Endothelial cell of umbilical vein (primary cell): ENCODE data around the gene SLC25A21. TPM values are rescaled to one million over a fixed set of nuclear protein-coding genes. Genes with fewer than 3 reads are reported as not detected.

ENCODE experiments used
- BruUV-seq: library from RNA; stranded (reverse); fragments of 400-500 nt; replicated peaks from 2 replicates; lab custom pipeline; 2021; lab: Mats Ljungman, UMichigan
- CTCF ChIA-PET: fragments of 300-600, 350-600 bp; sonication (Branson Sonifier 250); formaldehyde crosslinking; loops from one replicate; lab custom pipeline; 2021; ENCODE audit warnings: antibody characterized with exemption, inconsistent platforms; lab: Charles Lee
- POLR2A ChIA-PET: fragments of 300-600, 350-600 bp; sonication (Branson Sonifier 250); formaldehyde crosslinking; loops from one replicate; lab custom pipeline; 2021; ENCODE audit warnings: antibody characterized with exemption, inconsistent platforms; lab: Charles Lee
- DNase-seq: peaks from one replicate; pipeline ENCODE4 v3.0.0-alpha.2; 2011; ENCODE audit warnings: low read depth, low spot score
- FAIRE-seq: peaks from 2 replicates; lab custom pipeline; 2011; peaks lifted over from hg19 to GRCh38; lab: Jason Lieb, UNC
- H2AFZ ChIP-seq: 2 replicates; pipeline ENCODE4 v1.6.0; 2012; ENCODE audit warnings: low read depth, low read length, control low read depth, inconsistent platforms
- H3K27ac ChIP-seq: 2 replicates; pipeline ENCODE4 v1.5.1; 2011; ENCODE audit warnings: low read depth, mild to moderate bottlenecking, control low read depth, low read length, moderate library complexity; ENCODE audit not compliant: insufficient read depth
- H3K27me3 ChIP-seq, 2 experiments: 2 replicates each; pipeline versions ENCODE4 v1.6.0 to v1.6.1; 2011; ENCODE audit warnings: low read length in 2 of 2, mixed read lengths in 1 of 2; ENCODE audit not compliant: control insufficient read depth in 2 of 2, insufficient read depth in 2 of 2
- H3K36me3 ChIP-seq, 2 experiments: 2 replicates in 1 of 2; 3 replicates in 1 of 2; pipeline ENCODE4 v1.5.1; 2011; ENCODE audit warnings: low read length in 2 of 2, mild to moderate bottlenecking in 1 of 2, moderate library complexity in 1 of 2; ENCODE audit not compliant: control insufficient read depth in 2 of 2, insufficient read depth in 2 of 2; ENCODE audit errors: extremely low read depth in 1 of 2
- H3K4me1 ChIP-seq: 3 replicates; pipeline ENCODE4 v1.5.1; 2011; ENCODE audit warnings: mild to moderate bottlenecking, low read length; ENCODE audit not compliant: control insufficient read depth, insufficient read depth; ENCODE audit errors: extremely low read depth
- H3K4me2 ChIP-seq: 2 replicates; pipeline ENCODE4 v1.6.1; 2011; ENCODE audit warnings: low read length, control low read depth, mixed read lengths; ENCODE audit not compliant: insufficient read depth
- H3K4me3 ChIP-seq, 3 experiments: fragments of 200-600 bp in 1 of 3; sonication (generic), shearing (Covaris generic) in 1 of 3; replicated peaks in 1 of 3; 2 replicates each; pipeline ENCODE4 v1.5.1; 2011 to 2016; ENCODE audit warnings: control low read depth in 3 of 3, low read length in 3 of 3, mild to moderate bottlenecking in 2 of 3, inconsistent platforms in 1 of 3, low read depth in 1 of 3, moderate library complexity in 1 of 3; ENCODE audit not compliant: insufficient read depth in 1 of 3
- H3K79me2 ChIP-seq: 2 replicates; pipeline ENCODE4 v1.6.0; 2012; ENCODE audit warnings: low read length, inconsistent platforms; ENCODE audit not compliant: control insufficient read depth, insufficient read depth
- H3K9ac ChIP-seq: replicated peaks from 2 replicates; pipeline ENCODE3; 2011; ENCODE audit warnings: low read length, control low read depth; ENCODE audit not compliant: insufficient read depth; ENCODE audit errors: extremely low read depth
- H3K9me1 ChIP-seq: replicated peaks from 3 replicates; pipeline ENCODE4 v1.6.0; 2011; ENCODE audit warnings: mild to moderate bottlenecking, low read length; ENCODE audit not compliant: control insufficient read depth, insufficient read depth; ENCODE audit errors: extremely low read depth
- H3K9me3 ChIP-seq: replicated peaks from 2 replicates; pipeline ENCODE4 v1.5.1; 2012; ENCODE audit warnings: low read length, inconsistent platforms; ENCODE audit not compliant: control insufficient read depth, insufficient read depth
- H4K20me1 ChIP-seq: replicated peaks from 2 replicates; pipeline ENCODE3; 2011; ENCODE audit warnings: mild to moderate bottlenecking, low read length; ENCODE audit not compliant: control insufficient read depth, insufficient read depth; ENCODE audit errors: extremely low read depth
- CTCF ChIP-seq, 2 donors: IDR thresholded peaks; 1 replicate in 1 of 2; 2 replicates in 1 of 2; pipeline ENCODE4 v1.5.1; 2011; ENCODE audit warnings: low read length in 2 of 2, mild to moderate bottlenecking in 2 of 2, moderate library complexity in 2 of 2, control low read depth in 1 of 2, inconsistent platforms in 1 of 2, low read depth in 1 of 2; ENCODE audit not compliant: insufficient read depth in 1 of 2; ENCODE audit errors: extremely low read depth in 1 of 2
- EZH2 ChIP-seq: IDR thresholded peaks from 2 replicates; pipeline ENCODE4 v1.6.1; 2012; ENCODE audit warnings: borderline replicate concordance, low read depth, mild to moderate bottlenecking, moderate library complexity, low read length, inconsistent platforms; ENCODE audit not compliant: severe bottlenecking
- FOS ChIP-seq: IDR thresholded peaks from 2 replicates; pipeline ENCODE4 v1.6.1; 2011; ENCODE audit warnings: mild to moderate bottlenecking, low read length, moderate library complexity, borderline replicate concordance; ENCODE audit not compliant: insufficient read depth
- GATA2 ChIP-seq: IDR thresholded peaks from 2 replicates; pipeline ENCODE4 v1.7.0; 2011; ENCODE audit warnings: low read depth, mild to moderate bottlenecking, moderate library complexity, mixed read lengths, low read length; ENCODE audit not compliant: insufficient read length, insufficient read depth
- JUN ChIP-seq: IDR thresholded peaks from 2 replicates; pipeline ENCODE4 v1.6.1; 2011; ENCODE audit warnings: borderline replicate concordance, low read depth; ENCODE audit not compliant: insufficient read length, insufficient read depth
- MAX ChIP-seq: IDR thresholded peaks from 2 replicates; pipeline ENCODE4 v1.6.1; 2011; ENCODE audit not compliant: insufficient read depth, insufficient read length
- MYC ChIP-seq: IDR thresholded peaks from one replicate; pipeline ENCODE4 v1.6.1; 2011; ENCODE audit warnings: mild to moderate bottlenecking, low read depth, low read length
- POLR2A ChIP-seq: IDR thresholded peaks from 2 replicates; pipeline ENCODE4 v1.6.1; 2012; ENCODE audit warnings: low read depth, mild to moderate bottlenecking, control low read depth, low read length
- POLR2AphosphoS5 ChIP-seq: IDR thresholded peaks from 2 replicates; pipeline ENCODE4 v1.6.1; 2012; ENCODE audit warnings: low read depth, mild to moderate bottlenecking, control low read depth, low read length, moderate library complexity; ENCODE audit not compliant: insufficient read depth
- dilution Hi-C: fragments of 300-500 bp; cut with MboI; formaldehyde crosslinking; loops from one replicate; pipeline ENCODE4 v1.15.0; 2019; ENCODE audit warnings: low sequenced_read_pairs; ENCODE audit not compliant: extremely low pct_ligation_motif_present
- intact Hi-C: fragments of 100-400 bp; cut with micrococcal nuclease; formaldehyde crosslinking; loops from one replicate; pipeline ENCODE4 v1.10.0; 2022
- polyA plus RNA-seq, 4 experiments: library from polyadenylated mRNA; depleted of rRNA in 3 of 4; stranded (reverse) in 3 of 4; unstranded in 1 of 4; fragments of >200 nt; gene quantifications; 2 replicates each; pipeline versions ENCODE4 v1.2.1 to v1.2.3, GENCODE V29; 2011 to 2012; ENCODE audit warnings: missing spikeins in 1 of 4
- total RNA-seq: library from RNA; stranded (reverse); gene quantifications from 2 replicates; pipeline ENCODE4 v1.2.3, GENCODE V29; 2021

SLC25A21 gene
- total and polyA plus RNA-seq, 2 donors (not counting 3 experiments of a cell fraction or from before 2014, with no cell fraction given): 0.98 to 1.4 TPM

GRCh38 chr14:36807727-36808126 is 364.7 kb downstream of the SLC25A21 start:
- Histone ChIP-seq H3K9me3 (no peaks in the 10 kb centered on the region), H3K4me2 (no peak overlapping the region), H3K4me3 (no peak overlapping the region), H4K20me1 (no peaks in the 10 kb centered on the region), H3K79me2 (no peaks in the 10 kb centered on the region), H2AFZ (no peak overlapping the region), H3K4me1 (no peaks in the 10 kb centered on the region), H3K9me1 (no peaks in the 10 kb centered on the region), H3K27me3 (peaks cover 0 to 3% of the 10 kb centered on the region in 2 experiments), H3K9ac (no peak overlapping the region), H3K27ac (no peak overlapping the region), H3K36me3 (no peaks in the 10 kb centered on the region)
- dilution Hi-C loops: no loop called here
- ChIA-PET POLR2A (no interaction called here), CTCF (interaction anchor here (0.8 kb wide), 1 partner anchor 18 kb away, joined by 3 read pairs; no protein-coding TSS in a partner anchor)
- no peak for TF ChIP-seq GATA2
- TF ChIP-seq JUN: no peak
- no TSS peak for BruUV-seq
- FAIRE-seq: no peak
- DNase-seq: no peak
- intact Hi-C loops: no loop called here

- Histone ChIP-seq H3K27me3 (peaks cover 2 to 8% of the 10 kb centered on the region in 2 experiments), H3K36me3 (no peaks in the 10 kb centered on the region), H3K4me1 (no peaks in the 10 kb centered on the region), H3K9me1 (no peaks in the 10 kb centered on the region), H3K27ac (no peak overlapping the region), H3K4me3 (no peak overlapping the region), H3K79me2 (no peaks in the 10 kb centered on the region), H3K4me2 (no peak overlapping the region), H4K20me1 (no peaks in the 10 kb centered on the region), H3K9me3 (no peaks in the 10 kb centered on the region), H3K9ac (no peak overlapping the region), H2AFZ (no peak overlapping the region)
- dilution Hi-C loops: no loop called here
- ChIA-PET CTCF (interaction anchor here (1.6 kb wide), 1 partner anchor 312 kb away, joined by 3 read pairs; no protein-coding TSS in a partner anchor), POLR2A (no interaction called here)
- TF ChIP-seq CTCF (IDR thresholded peaks at IDR 0.05; ENCODE audit: extremely low read depth in 1 of 2, insufficient read depth in 1 of 2, low read depth in 1 of 2, low read length in 2 of 2): no peak
- TF ChIP-seq MAX: no peak
- no peak for TF ChIP-seq MYC
- no peak for TF ChIP-seq POLR2AphosphoS5
- TF ChIP-seq FOS: no peak
- no peak for TF ChIP-seq GATA2
- no peak for TF ChIP-seq EZH2
- TF ChIP-seq JUN: no peak
- no peak for TF ChIP-seq POLR2A
- intact Hi-C loops: no loop called here
- DNase-seq: no peak
- no TSS peak for BruUV-seq
- FAIRE-seq: no peak
Observed at GRCh38 chr14:36805131-36805559, 367.3 kb downstream of the SLC25A21 start.
